H1 (cell line): ENCODE results near the gene RAB14. TPM values are rescaled to one million over a fixed set of nuclear protein-coding genes. Genes with fewer than 3 reads are reported as not detected.

ENCODE experiments used
- CTCF ChIA-PET: fragments of 300-600 bp; sonication (Branson Sonifier 250); formaldehyde crosslinking; loops from one replicate; lab custom pipeline; 2021; ENCODE audit not compliant: partially characterized antibody; lab: Charles Lee
- POLR2A ChIA-PET: fragments of 300-600 bp; sonication (Branson Sonifier 250); formaldehyde crosslinking; loops from one replicate; lab custom pipeline; 2021; ENCODE audit warnings: inconsistent platforms; ENCODE audit not compliant: partially characterized antibody; lab: Charles Lee
- DNase-seq, 2 experiments: peaks; one replicate each; pipeline versions ENCODE4 v3.0.0 to v3.0.0-alpha.2; 2010 to 2022; ENCODE audit warnings: low spot score in 2 of 2, low read depth in 1 of 2, mixed read lengths in 1 of 2
- FAIRE-seq: peaks from 2 replicates; lab custom pipeline; 2011; peaks lifted over from hg19 to GRCh38; lab: Jason Lieb, UNC
- H2AFZ ChIP-seq: 2 replicates; pipeline ENCODE4 v1.8.1; 2012; ENCODE audit warnings: low read length, inconsistent platforms
- H2AK5ac ChIP-seq: 2 replicates; pipeline ENCODE4 v1.6.1; 2013; ENCODE audit warnings: low read depth, low read length
- H2BK120ac ChIP-seq: replicated peaks from 2 replicates; pipeline ENCODE3; 2013; ENCODE audit warnings: low read depth, low read length, inconsistent platforms
- H2BK12ac ChIP-seq: 2 replicates; pipeline ENCODE4 v1.6.1; 2013; ENCODE audit warnings: low read depth, low read length
- H2BK15ac ChIP-seq: 2 replicates; pipeline ENCODE4 v1.6.1; 2013; ENCODE audit warnings: low read length
- H2BK20ac ChIP-seq: 2 replicates; pipeline ENCODE4 v1.6.1; 2013; ENCODE audit warnings: low read length
- H2BK5ac ChIP-seq: 2 replicates; pipeline ENCODE4 v1.6.1; 2013; ENCODE audit warnings: low read depth, low read length
- H3K14ac ChIP-seq: 2 replicates; pipeline ENCODE4 v1.6.1; 2013; ENCODE audit warnings: inconsistent platforms; ENCODE audit not compliant: insufficient read length
- H3K18ac ChIP-seq: 2 replicates; pipeline ENCODE4 v1.6.1; 2013; ENCODE audit warnings: low read length; ENCODE audit errors: extremely low read depth
- H3K23ac ChIP-seq: 2 replicates; pipeline ENCODE4 v1.6.1; 2013; ENCODE audit warnings: inconsistent platforms; ENCODE audit not compliant: insufficient read length
- H3K23me2 ChIP-seq: 2 replicates; pipeline ENCODE4 v1.6.1; 2013; ENCODE audit warnings: low read depth, low read length
- H3K27ac ChIP-seq: 2 replicates; pipeline ENCODE4 v1.6.1; 2011; ENCODE audit warnings: low read depth, low read length, inconsistent platforms
- H3K27me3 ChIP-seq, 4 experiments: replicated peaks in 1 of 4; 1 replicate in 1 of 4; 2 replicates in 3 of 4; pipeline versions ENCODE4 v1.6.1 to v1.8.1; 2011 to 2013; ENCODE audit warnings: low read length in 3 of 4, mild to moderate bottlenecking in 3 of 4, inconsistent platforms in 2 of 4, mixed read lengths in 2 of 4, moderate library complexity in 1 of 4; ENCODE audit not compliant: control insufficient read depth in 3 of 4, insufficient read depth in 3 of 4; ENCODE audit errors: extremely low read depth in 1 of 4
- H3K36me3 ChIP-seq, 4 experiments: 2 replicates each; pipeline versions ENCODE4 v1.6.1 to v1.8.1; 2011 to 2013; ENCODE audit warnings: mild to moderate bottlenecking in 4 of 4, low read length in 3 of 4, moderate library complexity in 2 of 4, control low read depth in 1 of 4, inconsistent platforms in 1 of 4; ENCODE audit not compliant: insufficient read depth in 4 of 4, control insufficient read depth in 2 of 4
- H3K4ac ChIP-seq: replicated peaks from 2 replicates; pipeline ENCODE3; 2013; ENCODE audit warnings: low read length, low read depth, mixed read lengths, inconsistent platforms; ENCODE audit not compliant: insufficient read length
- H3K4me1 ChIP-seq, 4 experiments: replicated peaks in 1 of 4; 1 replicate in 1 of 4; 2 replicates in 3 of 4; pipeline versions ENCODE4 v1.6.1 to v1.8.1; 2011 to 2013; ENCODE audit warnings: low read length in 3 of 4, inconsistent platforms in 2 of 4, mixed read lengths in 1 of 4; ENCODE audit not compliant: insufficient read depth in 4 of 4, control insufficient read depth in 3 of 4
- H3K4me2 ChIP-seq, 2 experiments: 2 replicates each; pipeline versions ENCODE4 v1.6.1 to v1.8.1; 2011 to 2013; ENCODE audit warnings: low read depth in 2 of 2, low read length in 2 of 2, control low read depth in 1 of 2, inconsistent platforms in 1 of 2, mild to moderate bottlenecking in 1 of 2; ENCODE audit not compliant: insufficient read depth in 1 of 2
- H3K4me3 ChIP-seq, 4 experiments: fragments of 200-600, 300-600 bp in 1 of 4; sonication (generic), shearing (Covaris generic), sonication (Bioruptor Twin) in 1 of 4; 2 replicates each; pipeline versions ENCODE4 v1.5.1 to v1.8.1; 2011 to 2016; ENCODE audit warnings: low read length in 4 of 4, low read depth in 3 of 4, control low read depth in 2 of 4, inconsistent platforms in 2 of 4, mild to moderate bottlenecking in 2 of 4, mixed read lengths in 1 of 4, moderate library complexity in 1 of 4; ENCODE audit not compliant: insufficient read depth in 2 of 4; ENCODE audit errors: extremely low read depth in 1 of 4
- H3K56ac ChIP-seq: replicated peaks from 2 replicates; pipeline ENCODE3; 2013; ENCODE audit warnings: low read depth, mild to moderate bottlenecking, mixed read lengths, low read length, inconsistent platforms; ENCODE audit not compliant: insufficient read length
- H3K79me1 ChIP-seq: 2 replicates; pipeline ENCODE4 v1.6.1; 2013; ENCODE audit warnings: low read depth, low read length, control low read depth
- H3K79me2 ChIP-seq, 2 experiments: 2 replicates each; pipeline versions ENCODE4 v1.6.1 to v1.8.1; 2012 to 2013; ENCODE audit warnings: low read length in 2 of 2, mild to moderate bottlenecking in 2 of 2, inconsistent platforms in 1 of 2; ENCODE audit not compliant: insufficient read depth in 2 of 2, control insufficient read depth in 1 of 2
- H3K9ac ChIP-seq, 4 experiments: replicated peaks in 1 of 4; 1 replicate in 1 of 4; 2 replicates in 3 of 4; pipeline versions ENCODE4 v1.6.1 to v1.8.1; 2011 to 2013; ENCODE audit warnings: low read depth in 3 of 4, low read length in 3 of 4, control low read depth in 2 of 4, mild to moderate bottlenecking in 2 of 4, moderate library complexity in 2 of 4, inconsistent platforms in 1 of 4; ENCODE audit errors: extremely low read depth in 1 of 4
- H3K9me3 ChIP-seq, 2 experiments: 2 replicates each; pipeline versions ENCODE4 v1.6.1 to v1.8.1; 2012 to 2013; ENCODE audit warnings: mild to moderate bottlenecking in 2 of 2, moderate library complexity in 2 of 2, control low read depth in 1 of 2, inconsistent platforms in 1 of 2, low read depth in 1 of 2, low read length in 1 of 2, mixed read lengths in 1 of 2; ENCODE audit not compliant: insufficient read depth in 2 of 2
- H4K20me1 ChIP-seq, 2 experiments: replicated peaks in 1 of 2; 2 replicates each; pipeline versions ENCODE3 to v1.8.1; 2011 to 2013; ENCODE audit warnings: inconsistent platforms in 2 of 2, low read length in 2 of 2, mild to moderate bottlenecking in 1 of 2; ENCODE audit not compliant: insufficient read depth in 2 of 2, control insufficient read depth in 1 of 2
- H4K5ac ChIP-seq: 2 replicates; pipeline ENCODE4 v1.6.1; 2013; ENCODE audit warnings: low read length, low read depth, mixed read lengths, inconsistent platforms; ENCODE audit not compliant: insufficient read length
- H4K8ac ChIP-seq: 2 replicates; pipeline ENCODE4 v1.8.0; 2013; ENCODE audit warnings: mild to moderate bottlenecking, moderate library complexity, low read length, inconsistent platforms; ENCODE audit not compliant: insufficient read depth; ENCODE audit errors: extremely low read depth
- H4K91ac ChIP-seq: replicated peaks from 2 replicates; pipeline ENCODE3; 2013; ENCODE audit warnings: low read length, mixed read lengths, inconsistent platforms; ENCODE audit not compliant: insufficient read length
- CBX5 ChIP-seq: fragments of 300-800, 300-1000 bp; sonication (generic); IDR thresholded peaks from 2 replicates; pipeline ENCODE4 v1.7.1; 2016; ENCODE audit warnings: antibody characterized with exemption, low read length, low read depth
- CREB1 ChIP-seq: IDR thresholded peaks from 2 replicates; pipeline ENCODE4 v1.6.1; 2012; ENCODE audit warnings: inconsistent platforms
- MAFK ChIP-seq: IDR thresholded peaks from 2 replicates; pipeline ENCODE4 v1.6.1; 2012; ENCODE audit warnings: low read depth, mild to moderate bottlenecking, improper control_type of control experiment, low read length
- PHF8 ChIP-seq: fragments of 200-600 bp; sonication (generic); conservative IDR thresholded peaks from 2 replicates; pipeline ENCODE4 v1.7.1; 2012; ENCODE audit warnings: low read depth, mild to moderate bottlenecking, inconsistent platforms, low read length, moderate library complexity
- TBP ChIP-seq: IDR thresholded peaks from 2 replicates; pipeline ENCODE4 v1.6.1; 2011; ENCODE audit warnings: low read depth, low read length, improper control_type of control experiment
- WGBS, 2 experiments: shearing (Covaris generic) in 1 of 2; methylation state at CpG; one replicate each; pipeline versions ENCODE4 v1.1.6 to v1.1.7; 2013 to 2015; ENCODE audit warnings: low lambda C conversion rate in 2 of 2, mixed read lengths in 2 of 2, inconsistent platforms in 1 of 2, low coverage in 1 of 2, missing lambda C conversion rate in 1 of 2; ENCODE audit not compliant: insufficient replicate concordance in 2 of 2, insufficient coverage in 1 of 2, insufficient read length in 1 of 2; ENCODE audit errors: extremely low coverage in 1 of 2, missing lambda C conversion rate in 1 of 2; 5-methylcytosine and 5-hydroxymethylcytosine counted together
- polyA plus RNA-seq, 7 experiments: library from polyadenylated mRNA; depleted of rRNA in 3 of 7; stranded (reverse) in 5 of 7; unstranded in 2 of 7; fragments of >200 nt in 5 of 7; fragments of 200-250 nt in 2 of 7; gene quantifications; 1 replicate in 5 of 7; 2 replicates in 1 of 7; 4 replicates in 1 of 7; pipeline versions ENCODE4 v1.2.1 to v1.2.3, GENCODE V29; 2011 to 2013; ENCODE audit warnings: missing spikeins in 2 of 7, mixed read lengths in 2 of 7
- total RNA-seq: library from RNA; stranded (reverse); fragmentation: NEBNext Ultra II Directional; extraction: Animal tissue kit (Norgen Biotek cat#: 25700); gene quantifications from 2 replicates; pipeline ENCODE4 v1.2.1, GENCODE V29; 2021

RAB14 gene
- total and polyA plus RNA-seq, 2 of the 8 experiments (the other 6 are each of a cell fraction or from before 2014, with no cell fraction given), result 9.1 to 44.8 TPM

GRCh38 chr9:121178676-121179372 is 22.8 kb downstream of the RAB14 start:
- TF ChIP-seq CREB1 (no peak), PHF8 (no peak), MAFK (peak; percentile 34; the same call in 1 of the 2 replicates), CBX5 (no peak), TBP (no peak)
- H2BK120ac ChIP-seq, result no peak overlapping the region
- no peak overlapping the region for H4K91ac ChIP-seq
- H3K36me3 ChIP-seq, result peaks cover 0 to 36% (median 3%) of the 10 kb centered on the region in 4 experiments; a peak in 4 of 8 replicates
- H3K27me3 ChIP-seq, result no peaks in the 10 kb centered on the region
- no peak for DNase-seq
- CTCF ChIA-PET, result interaction anchor here (1.9 kb wide), 1 partner anchor 10 kb away, joined by 7 read pairs; no protein-coding TSS in a partner anchor
- H3K23me2 ChIP-seq, result no peaks in the 10 kb centered on the region
- H3K56ac ChIP-seq, result no peak overlapping the region
- no peak overlapping the region for H3K27ac ChIP-seq
- no peaks in the 10 kb centered on the region for H4K20me1 ChIP-seq
- no peak for FAIRE-seq
- no peak overlapping the region for H3K4me2 ChIP-seq
- H4K8ac ChIP-seq, result no peak overlapping the region
- no peak overlapping the region for H3K18ac ChIP-seq
- POLR2A ChIA-PET, result interaction anchor here (0.6 kb wide), 1 partner anchor 21 kb away, joined by 4 read pairs; no protein-coding TSS in a partner anchor
- no peak overlapping the region for H2BK20ac ChIP-seq
- H3K9me3 ChIP-seq, result no peaks in the 10 kb centered on the region
- 92% methylated on average over 6 of the region's 6 CpGs; no CpG with 5 or more reads in 1 of the 2 experiments for WGBS, 2 experiments
- H3K79me2 ChIP-seq, result no peaks in the 10 kb centered on the region
- no peak overlapping the region for H2BK15ac ChIP-seq
- no peak overlapping the region for H4K5ac ChIP-seq
- H3K4me3 ChIP-seq, result no peak overlapping the region
- H2AFZ ChIP-seq, result no peak overlapping the region
- H3K9ac ChIP-seq, result no peak overlapping the region
- H3K4ac ChIP-seq, result no peak overlapping the region
- no peak overlapping the region for H2BK12ac ChIP-seq
- no peak overlapping the region for H3K23ac ChIP-seq
- no peak overlapping the region for H2AK5ac ChIP-seq
- H3K79me1 ChIP-seq, result no peaks in the 10 kb centered on the region
- H3K4me1 ChIP-seq, result no peaks in the 10 kb centered on the region
- H2BK5ac ChIP-seq, result no peak overlapping the region
- H3K14ac ChIP-seq, result no peak overlapping the region
